GM18511 (cell line): Measurements from ENCODE around the gene EPC1.
"Not testable (repeated sequence)": the region's sequence is repeated elsewhere in the genome, so short reads cannot be mapped to it uniquely, and the experiment has no call there.

ENCODE experiments used
- ATAC-seq: cut with Tn5 transposase; IDR thresholded peaks from one replicate; pipeline ENCODE4 v1.9.1; 2021; ENCODE audit warnings: mild to moderate bottlenecking, moderate library complexity; ENCODE audit not compliant: unreplicated experiment

Gene EPC1, protein sequence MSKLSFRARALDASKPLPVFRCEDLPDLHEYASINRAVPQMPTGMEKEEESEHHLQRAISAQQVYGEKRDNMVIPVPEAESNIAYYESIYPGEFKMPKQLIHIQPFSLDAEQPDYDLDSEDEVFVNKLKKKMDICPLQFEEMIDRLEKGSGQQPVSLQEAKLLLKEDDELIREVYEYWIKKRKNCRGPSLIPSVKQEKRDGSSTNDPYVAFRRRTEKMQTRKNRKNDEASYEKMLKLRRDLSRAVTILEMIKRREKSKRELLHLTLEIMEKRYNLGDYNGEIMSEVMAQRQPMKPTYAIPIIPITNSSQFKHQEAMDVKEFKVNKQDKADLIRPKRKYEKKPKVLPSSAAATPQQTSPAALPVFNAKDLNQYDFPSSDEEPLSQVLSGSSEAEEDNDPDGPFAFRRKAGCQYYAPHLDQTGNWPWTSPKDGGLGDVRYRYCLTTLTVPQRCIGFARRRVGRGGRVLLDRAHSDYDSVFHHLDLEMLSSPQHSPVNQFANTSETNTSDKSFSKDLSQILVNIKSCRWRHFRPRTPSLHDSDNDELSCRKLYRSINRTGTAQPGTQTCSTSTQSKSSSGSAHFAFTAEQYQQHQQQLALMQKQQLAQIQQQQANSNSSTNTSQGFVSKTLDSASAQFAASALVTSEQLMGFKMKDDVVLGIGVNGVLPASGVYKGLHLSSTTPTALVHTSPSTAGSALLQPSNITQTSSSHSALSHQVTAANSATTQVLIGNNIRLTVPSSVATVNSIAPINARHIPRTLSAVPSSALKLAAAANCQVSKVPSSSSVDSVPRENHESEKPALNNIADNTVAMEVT

GRCh38 chr10:32346551-32347362, at the start of gene EPC1:
Gene EPC1 (minus strand): TSS chr10:32347158. CDS start chr10:32346915, 243 bp downstream.
- ATAC-seq: peak; percentile 74

GRCh38 chr10:32393911-32394310, 47.0 kb upstream of the EPC1 start:
- no peak for ATAC-seq

DNA sequence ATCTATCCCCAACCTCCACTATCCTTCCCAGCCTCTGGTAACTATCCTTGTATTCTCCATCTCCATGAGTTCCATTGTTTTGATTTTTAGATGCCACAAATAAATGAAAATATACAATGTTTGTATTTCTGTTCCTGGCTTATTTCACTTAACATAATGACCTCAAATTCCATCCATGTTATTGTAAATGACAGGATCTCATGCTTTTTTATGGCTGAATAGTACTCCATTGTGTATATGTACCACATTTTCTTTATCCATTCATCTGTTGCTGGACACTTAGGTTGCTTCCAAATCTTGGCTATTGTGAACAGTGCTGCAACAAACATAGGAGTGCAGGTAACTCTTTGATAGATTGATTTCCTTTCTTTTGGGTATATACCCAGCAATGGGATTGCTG, 45.3 kb upstream of the EPC1 start:
- ATAC-seq: not testable (repeated sequence)

DNA sequence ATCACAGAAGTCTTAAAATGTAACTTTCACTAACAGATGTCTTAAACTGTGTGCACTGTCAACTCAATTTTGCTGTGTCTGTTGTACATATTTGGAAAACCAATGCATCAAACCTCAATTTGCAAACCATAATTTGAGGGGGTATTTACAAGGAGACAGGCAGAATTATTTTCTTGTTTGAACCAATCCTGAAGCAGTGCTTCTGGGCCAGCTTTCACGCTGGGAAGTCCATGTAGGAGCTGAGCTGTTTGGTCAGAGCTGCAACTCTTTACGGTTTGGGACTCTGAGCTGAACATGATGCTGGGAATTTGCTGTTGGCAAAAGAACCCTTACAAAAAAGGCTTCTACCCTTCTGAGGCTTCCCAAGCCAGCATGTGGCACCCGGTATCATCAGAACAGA, 43.2 kb upstream of the EPC1 start:
- no peak for ATAC-seq

- ATAC-seq: no peak
Measured at GRCh38 chr10:32388258-32389027, 41.5 kb upstream of the EPC1 start.

- no peak for ATAC-seq
Measured at GRCh38 chr10:32386623-32387260, 39.8 kb upstream of the EPC1 start.

DNA sequence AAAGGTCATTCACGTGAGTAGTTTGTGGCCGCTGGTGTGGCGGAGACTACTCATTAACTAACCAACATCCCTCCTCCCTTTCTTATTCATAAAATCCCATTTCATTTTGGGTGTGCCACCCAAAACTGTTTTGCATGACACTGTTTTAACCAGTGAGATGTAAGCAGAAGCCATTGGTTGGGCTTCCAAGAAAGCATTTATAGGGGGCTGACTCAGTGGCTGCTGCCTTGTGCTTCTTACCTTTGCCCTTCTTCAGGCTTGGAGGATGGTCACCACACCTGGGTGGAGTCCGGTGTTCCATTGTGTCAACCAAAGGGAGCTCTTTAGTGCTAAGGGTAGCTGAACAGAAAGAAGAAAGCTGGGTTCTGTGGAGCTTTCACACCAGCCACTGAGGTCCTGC, 37.2 kb upstream of the EPC1 start:
- no peak for ATAC-seq

DNA sequence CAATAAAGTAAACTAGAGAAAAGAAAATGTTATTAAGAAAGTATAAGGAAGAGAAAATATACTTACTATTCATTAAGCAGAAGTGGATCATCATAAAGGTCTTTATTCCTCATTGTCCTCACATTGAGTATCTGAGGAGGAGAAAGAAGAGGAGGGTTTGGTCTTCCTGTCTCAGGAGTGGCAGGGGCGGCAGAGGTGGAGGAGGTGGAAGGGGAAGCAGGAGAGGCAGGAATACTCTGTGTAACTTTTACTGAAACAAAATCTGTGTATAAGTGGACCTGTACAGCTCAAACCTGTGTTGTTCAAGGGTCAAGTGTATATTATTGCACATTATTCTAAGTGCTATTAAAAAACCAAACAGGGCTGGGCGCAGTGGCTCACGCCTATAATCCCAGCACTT, 34.2 kb upstream of the EPC1 start:
- no peak for ATAC-seq

DNA sequence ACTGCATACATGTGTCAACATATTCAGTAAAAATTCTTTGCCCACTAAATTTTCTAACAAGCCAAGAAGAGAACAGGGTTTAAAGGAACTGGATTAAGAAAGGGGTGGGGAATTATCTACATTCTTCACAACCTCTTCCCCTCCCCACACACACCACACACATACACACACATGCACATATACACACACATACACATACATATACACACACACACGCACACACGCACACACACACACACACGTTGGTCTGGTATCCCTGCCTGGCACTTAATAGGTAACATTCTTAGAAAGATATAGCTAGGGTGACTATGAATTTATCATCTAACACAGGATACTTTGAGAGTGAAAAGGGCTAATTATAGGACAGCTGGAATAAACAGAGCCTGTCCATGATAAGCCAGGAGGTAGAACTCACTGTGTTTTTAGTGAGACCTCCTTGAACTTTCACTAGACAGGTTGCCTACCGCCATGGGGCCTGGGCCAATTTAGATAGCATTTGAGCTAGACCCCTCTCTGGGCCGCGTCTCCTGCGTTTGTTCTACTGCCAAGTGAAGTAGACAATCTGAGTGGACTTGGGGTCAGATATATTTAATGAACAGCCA, 33.1 kb upstream of the EPC1 start:
- ATAC-seq: no peak

- peak; percentile 40 for ATAC-seq
Measured at GRCh38 chr10:32379318-32379949, 32.5 kb upstream of the EPC1 start.

DNA sequence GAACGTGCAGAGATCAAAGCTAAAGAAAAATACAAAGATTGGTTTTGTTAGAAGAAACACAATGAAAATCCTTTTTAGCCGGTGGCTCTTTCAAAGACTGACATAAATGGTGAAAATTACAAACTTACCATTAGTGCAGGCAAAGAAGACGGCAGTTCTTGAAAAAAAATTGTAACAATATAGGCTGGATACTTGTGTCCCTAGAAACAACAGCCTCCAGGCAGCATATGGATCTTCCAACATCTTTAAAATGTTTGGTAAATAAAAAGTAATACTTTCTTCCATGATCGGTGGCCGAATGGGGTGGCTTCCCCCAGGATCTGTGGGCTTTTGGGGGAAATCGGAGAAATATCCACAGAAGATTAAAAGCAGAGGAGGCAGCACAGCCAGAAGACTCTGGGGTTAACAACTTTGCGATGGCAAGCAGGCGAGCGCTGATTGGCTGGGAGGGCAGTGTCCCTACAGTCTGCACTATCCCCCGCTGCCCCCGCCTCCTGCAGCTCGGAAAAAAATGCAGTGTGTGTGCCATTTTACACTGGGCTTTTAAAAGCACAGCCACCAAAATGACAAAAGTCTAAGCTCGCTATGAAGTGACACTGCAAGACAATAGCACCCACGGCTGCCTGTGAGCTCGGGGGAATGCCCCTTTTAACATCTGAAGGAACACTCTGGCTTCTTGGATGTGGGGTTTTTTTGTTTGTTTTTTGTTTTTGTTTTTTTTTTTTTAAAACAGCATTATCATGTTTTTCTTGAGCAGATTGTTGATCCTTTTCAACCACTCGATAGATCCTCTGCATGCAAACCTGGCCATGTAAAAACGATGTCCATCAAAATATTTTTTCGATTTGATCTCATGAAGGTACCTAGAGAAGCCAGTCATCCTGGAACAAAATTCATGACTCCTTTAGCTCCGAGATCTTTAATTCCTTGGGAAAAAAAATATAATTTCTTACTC, 31.7 kb upstream of the EPC1 start:
- peak; percentile 93 for ATAC-seq

DNA sequence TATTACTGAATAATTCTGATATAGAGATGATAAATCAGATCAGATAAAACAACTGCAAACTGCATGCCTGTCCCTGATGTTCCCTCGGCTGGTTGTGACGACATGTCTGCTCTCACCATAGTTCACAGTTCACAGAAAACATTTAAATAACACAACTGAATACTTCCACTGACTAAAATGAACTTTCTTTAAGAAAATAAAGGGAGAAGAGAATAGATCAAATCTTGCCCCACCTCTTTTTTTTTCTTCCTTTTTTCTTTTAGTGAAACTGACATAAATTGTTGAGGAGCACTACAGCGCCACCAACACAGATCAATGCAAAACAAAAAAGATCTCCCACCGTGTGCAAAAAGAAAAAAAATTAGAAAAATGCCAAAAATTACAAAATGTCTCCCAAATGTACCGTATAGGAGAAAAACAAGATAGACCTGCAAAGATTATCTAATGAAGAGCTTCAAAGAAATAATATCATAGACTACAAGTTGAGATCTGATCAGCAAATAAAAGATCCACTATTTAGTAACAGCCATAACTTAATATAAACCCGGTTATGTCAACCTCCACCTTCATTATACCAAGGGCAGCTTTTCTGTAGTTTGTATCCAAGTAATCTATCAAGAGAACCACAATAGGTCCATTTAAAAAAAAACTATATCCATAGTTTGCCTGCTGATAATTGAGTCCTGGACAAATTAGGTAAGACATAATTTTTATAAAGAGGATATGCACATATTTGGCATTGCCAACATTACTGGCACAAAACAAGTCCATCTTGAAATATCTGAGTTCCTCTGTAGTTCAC, 30.7 kb upstream of the EPC1 start:
- peak; percentile 42 for ATAC-seq

DNA sequence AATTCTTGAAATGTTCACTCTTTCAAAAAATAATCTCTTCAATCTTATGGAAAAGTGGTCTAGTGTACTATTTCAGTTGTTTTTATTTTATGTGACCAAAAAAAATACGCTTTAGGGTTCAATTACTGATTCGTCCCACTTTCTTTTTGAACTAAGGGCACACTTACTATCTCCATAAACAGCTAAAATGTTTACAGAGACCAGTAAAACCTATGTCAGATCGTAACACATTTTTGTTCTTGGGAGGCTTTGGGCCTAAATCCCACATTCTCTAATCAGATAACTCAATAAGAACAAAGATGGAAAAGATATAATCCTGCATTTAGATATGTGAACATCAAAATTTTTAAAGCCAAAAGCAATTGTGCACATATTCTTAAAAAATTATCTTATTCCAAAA, 29.8 kb upstream of the EPC1 start:
- ATAC-seq: no peak

GRCh38 chr10:32376097-32376496, 29.1 kb upstream of the EPC1 start:
- no peak for ATAC-seq

- ATAC-seq: no peak
Measured at GRCh38 chr10:32375631-32376030, 28.7 kb upstream of the EPC1 start.

- no peak for ATAC-seq
Measured at GRCh38 chr10:32374605-32375004, 27.6 kb upstream of the EPC1 start.

DNA sequence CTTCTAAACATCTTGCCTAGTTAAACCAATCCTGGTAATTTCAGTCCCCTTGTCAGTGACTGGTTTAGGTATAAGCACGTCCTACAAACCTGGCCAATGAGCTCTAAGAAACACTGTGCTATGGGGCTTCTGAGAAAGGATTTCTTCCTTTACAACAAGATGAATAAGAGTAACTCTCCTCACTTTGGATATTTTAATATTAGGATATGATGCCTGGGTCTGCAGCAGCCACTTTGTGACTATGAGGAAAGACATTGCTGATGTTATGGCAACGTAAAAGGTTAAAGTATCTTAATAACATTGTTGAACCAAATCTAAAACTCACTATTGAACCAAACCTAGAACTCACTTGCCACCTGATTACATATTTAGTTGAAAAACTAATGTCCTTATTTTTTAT, 26.5 kb upstream of the EPC1 start:
- ATAC-seq: no peak
